ENCODE data around the gene HNRNPUL1. TPM values are rescaled to one million over a fixed set of nuclear protein-coding genes. Genes with fewer than 3 reads are reported as not detected.
"Not testable (repeated sequence)": the region's sequence is repeated elsewhere in the genome, so short reads cannot be mapped to it uniquely, and the experiment has no call there.

HNRNPUL1 gene
- total RNA-seq, 1 donor from 2014 or later, result 244 TPM

DNA sequence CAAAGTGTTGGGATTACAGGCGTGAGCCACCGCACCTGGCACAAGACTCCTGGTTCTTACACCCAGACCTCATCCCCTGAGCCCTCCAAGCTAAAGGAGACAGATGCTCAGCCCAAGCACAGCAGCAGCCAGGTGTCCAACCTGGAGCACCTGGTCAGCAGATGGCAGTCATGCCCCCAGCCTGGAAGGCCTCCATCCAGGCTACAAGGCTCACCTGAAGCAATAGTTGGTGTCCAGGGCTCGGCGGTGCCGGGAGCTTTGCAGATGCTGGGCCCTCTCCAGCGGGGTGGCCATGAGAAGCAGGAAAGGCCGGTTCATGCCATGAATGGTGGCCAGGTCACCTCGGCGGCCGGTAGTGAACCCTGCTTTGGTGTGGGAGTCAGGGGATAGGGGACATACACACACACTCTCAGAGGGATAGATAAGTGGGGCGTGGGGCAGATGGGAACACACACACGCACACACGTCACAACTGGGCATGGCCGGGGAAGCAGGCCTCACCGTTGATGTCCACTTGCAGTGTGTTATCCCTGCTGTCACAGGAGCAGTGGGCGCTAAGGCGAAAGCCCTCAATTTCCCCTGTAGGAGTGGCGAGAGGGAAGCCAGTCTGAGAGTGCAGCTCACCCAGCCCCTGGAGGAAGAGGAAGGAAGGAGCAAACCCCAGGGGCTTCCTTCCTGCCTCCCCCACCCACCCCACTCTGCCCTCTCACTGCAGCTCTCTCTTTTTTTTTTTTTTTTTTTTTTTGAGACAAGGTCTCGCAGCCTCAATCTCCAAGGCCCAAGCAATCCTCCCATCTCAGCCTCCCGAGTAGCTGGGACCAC lies 77.7 kb downstream of the HNRNPUL1 start:
- Mint-ChIP-seq H3K36me3 (no peaks in the 10 kb centered on the region), H3K27me3 (no peaks in the 10 kb centered on the region), H3K4me3 (no peak overlapping the region), H3K9me3 (no peaks in the 10 kb centered on the region), H3K27ac (no peak overlapping the region), H3K4me1 (ENCODE audit: unreplicated experiment) (no peaks in the 10 kb centered on the region)
- TF ChIP-seq, protein P1, sequence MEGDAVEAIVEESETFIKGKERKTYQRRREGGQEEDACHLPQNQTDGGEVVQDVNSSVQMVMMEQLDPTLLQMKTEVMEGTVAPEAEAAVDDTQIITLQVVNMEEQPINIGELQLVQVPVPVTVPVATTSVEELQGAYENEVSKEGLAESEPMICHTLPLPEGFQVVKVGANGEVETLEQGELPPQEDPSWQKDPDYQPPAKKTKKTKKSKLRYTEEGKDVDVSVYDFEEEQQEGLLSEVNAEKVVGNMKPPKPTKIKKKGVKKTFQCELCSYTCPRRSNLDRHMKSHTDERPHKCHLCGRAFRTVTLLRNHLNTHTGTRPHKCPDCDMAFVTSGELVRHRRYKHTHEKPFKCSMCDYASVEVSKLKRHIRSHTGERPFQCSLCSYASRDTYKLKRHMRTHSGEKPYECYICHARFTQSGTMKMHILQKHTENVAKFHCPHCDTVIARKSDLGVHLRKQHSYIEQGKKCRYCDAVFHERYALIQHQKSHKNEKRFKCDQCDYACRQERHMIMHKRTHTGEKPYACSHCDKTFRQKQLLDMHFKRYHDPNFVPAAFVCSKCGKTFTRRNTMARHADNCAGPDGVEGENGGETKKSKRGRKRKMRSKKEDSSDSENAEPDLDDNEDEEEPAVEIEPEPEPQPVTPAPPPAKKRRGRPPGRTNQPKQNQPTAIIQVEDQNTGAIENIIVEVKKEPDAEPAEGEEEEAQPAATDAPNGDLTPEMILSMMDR (conservative IDR thresholded peaks at IDR 0.05), result no peak
- no peak for DNase-seq (ENCODE audit: extremely low spot score, unreplicated experiment)

DNA sequence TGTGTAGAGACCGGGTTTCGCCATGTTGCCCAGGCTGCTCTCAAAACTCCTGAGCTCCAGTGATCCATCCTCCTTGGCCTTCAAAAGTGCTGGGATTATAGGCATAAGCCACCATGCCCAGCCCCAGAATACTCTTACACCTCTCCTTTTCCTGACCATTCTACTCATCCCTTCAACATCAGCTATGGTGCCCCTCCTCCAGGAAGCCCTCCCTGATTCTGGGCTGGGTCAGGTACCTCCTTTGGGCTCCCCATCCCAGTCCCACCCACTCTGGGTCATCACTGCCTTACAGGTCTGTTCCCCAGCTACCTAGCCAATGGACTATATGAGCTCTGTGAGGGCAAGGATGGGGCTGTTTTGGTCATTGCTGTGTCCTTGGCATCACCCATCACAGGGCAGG lies 80.0 kb downstream of the HNRNPUL1 start:
- H3K36me3 Mint-ChIP-seq, result no peaks in the 10 kb centered on the region
- H3K4me1 Mint-ChIP-seq (ENCODE audit: unreplicated experiment), result no peaks in the 10 kb centered on the region
- no peak for DNase-seq (ENCODE audit: extremely low spot score, unreplicated experiment)
- H3K27me3 Mint-ChIP-seq, result peaks cover 8% of the 10 kb centered on the region
- H3K27ac Mint-ChIP-seq, result no peak overlapping the region
- no peak overlapping the region for H3K4me3 Mint-ChIP-seq
- TF ChIP-seq, protein P1 (conservative IDR thresholded peaks at IDR 0.05), result no peak
- H3K9me3 Mint-ChIP-seq, result no peaks in the 10 kb centered on the region

DNA sequence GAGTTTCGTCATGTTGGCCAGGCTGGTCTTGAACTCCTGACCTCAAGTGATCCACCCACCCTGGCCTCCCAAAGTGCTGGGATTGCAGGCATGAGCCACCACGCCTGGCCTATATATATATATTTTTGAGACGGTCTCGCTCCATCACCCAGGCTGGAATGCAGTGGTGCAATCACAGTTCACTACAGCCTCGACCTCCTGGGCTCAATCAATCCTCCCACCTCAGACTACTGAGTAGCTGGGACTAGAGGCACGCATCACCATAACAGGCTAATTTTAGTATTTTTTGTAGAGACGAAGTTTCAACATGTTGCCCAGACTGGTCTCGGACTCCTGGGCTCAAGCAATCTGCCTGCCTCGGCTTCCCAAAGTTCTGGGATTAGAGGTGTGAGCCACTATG lies 82.7 kb downstream of the HNRNPUL1 start:
- not testable (repeated sequence) for DNase-seq (ENCODE audit: extremely low spot score, unreplicated experiment); H3K4me1 Mint-ChIP-seq (ENCODE audit: unreplicated experiment); H3K4me3 Mint-ChIP-seq; H3K36me3 Mint-ChIP-seq; H3K27ac Mint-ChIP-seq; H3K9me3 Mint-ChIP-seq
- peaks cover 32% of the 10 kb centered on the region for H3K27me3 Mint-ChIP-seq

DNA sequence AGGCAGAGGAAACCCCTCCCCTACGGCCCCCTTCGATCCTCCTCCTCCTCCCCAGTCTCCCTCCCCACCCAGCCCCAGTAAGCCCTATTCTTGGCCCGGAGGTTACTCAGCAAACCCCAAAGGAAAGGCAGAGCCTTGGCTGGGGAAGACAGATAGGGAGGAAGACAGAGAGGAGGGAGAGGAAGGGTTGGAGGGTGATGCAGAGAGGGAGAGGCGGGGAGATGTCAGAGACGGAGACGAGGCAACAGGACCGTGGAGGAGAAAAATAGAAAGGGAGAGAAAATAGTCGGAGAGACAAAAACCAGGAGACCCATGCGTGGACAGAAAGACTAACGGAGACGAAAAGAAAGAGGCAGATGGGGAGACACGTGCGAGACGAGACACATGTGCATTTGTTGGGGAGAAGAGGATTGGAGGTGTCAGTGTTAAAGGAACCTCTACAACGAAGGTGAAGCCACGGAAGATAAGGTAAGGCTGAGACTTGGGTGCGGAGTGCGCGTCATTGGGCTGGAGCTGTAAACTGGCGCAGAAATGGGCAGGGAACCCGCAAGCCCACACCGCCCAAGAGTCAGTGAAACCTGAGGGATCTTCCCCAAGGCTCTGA lies 86.7 kb downstream of the HNRNPUL1 start:
- no peaks in the 10 kb centered on the region for H3K9me3 Mint-ChIP-seq
- H3K27ac Mint-ChIP-seq, result no peak overlapping the region
- TF ChIP-seq, protein P1 (conservative IDR thresholded peaks at IDR 0.05), result no peak
- peaks cover 5% of the 10 kb centered on the region for H3K36me3 Mint-ChIP-seq
- H3K4me1 Mint-ChIP-seq (ENCODE audit: unreplicated experiment), result peaks cover 20% of the 10 kb centered on the region
- peak overlapping the region; percentile 81 for H3K4me3 Mint-ChIP-seq
- peaks cover 57% of the 10 kb centered on the region for H3K27me3 Mint-ChIP-seq
- no peak for DNase-seq (ENCODE audit: extremely low spot score, unreplicated experiment)

DNA sequence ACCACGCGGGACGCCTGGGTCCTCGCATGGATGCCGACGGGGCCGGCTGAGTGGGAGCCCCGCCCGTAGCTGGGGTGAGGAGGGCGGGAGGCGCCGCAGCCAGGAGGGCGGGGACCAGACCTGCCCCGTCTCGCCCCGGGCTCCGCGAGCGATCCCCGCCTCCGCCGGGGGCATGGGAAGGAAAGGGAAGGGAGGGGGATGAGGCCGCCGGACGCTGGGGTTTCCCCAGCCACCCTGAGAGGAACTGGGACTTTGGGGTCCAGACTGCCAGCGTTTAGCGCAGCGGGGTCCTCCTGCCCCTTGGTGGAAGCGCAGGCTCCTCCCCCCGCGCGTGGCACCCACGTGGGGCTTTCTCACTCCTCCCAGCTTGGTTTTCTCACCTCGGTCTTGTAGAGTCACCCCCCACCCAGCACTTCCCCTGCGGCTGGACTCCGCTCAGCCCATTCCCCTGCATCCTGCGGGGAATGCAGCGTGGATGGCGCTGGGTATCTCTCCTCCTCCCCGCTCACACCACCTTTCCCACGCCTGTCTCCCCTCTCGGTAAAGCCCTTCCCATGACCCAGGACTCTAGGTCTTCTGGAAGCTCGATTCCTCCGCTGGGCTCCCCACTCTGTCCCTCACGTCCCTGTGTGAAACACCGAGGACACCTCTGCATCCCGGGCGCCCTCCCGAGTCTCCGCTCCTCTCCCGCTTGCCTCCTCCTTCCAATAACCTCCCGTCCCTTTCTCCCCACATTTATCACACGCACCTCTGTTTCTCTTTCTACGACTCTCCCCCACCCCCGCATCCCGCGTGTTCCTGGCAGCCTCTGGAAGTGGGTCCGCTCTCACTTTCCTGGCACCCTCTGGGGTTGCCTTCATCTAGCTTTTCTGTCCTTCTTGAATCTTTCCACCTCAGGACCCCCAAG lies 87.4 kb downstream of the HNRNPUL1 start:
- Mint-ChIP-seq H3K4me1 (ENCODE audit: unreplicated experiment) (peaks cover 20% of the 10 kb centered on the region), H3K36me3 (peaks cover 5% of the 10 kb centered on the region), H3K27me3 (peaks cover 59% of the 10 kb centered on the region), H3K27ac (peak overlapping the region; percentile 48), H3K9me3 (no peaks in the 10 kb centered on the region), H3K4me3 (peak overlapping the region; percentile 90)
- TF ChIP-seq, protein P1 (conservative IDR thresholded peaks at IDR 0.05), result no peak
- no peak for DNase-seq (ENCODE audit: extremely low spot score, unreplicated experiment)

Measured in type B pancreatic cell (in vitro differentiated cells).